Activated naive CD4-positive, alpha-beta T cell treated with Interleukin-2 at 50 U/mL for 16 hours (primary cell): ENCODE data around the gene BCAS1.
"Not testable (repeated sequence)": the region's sequence is repeated elsewhere in the genome, so short reads cannot be mapped to it uniquely, and the experiment has no call there.

Experiments
- DNase-seq: peaks from one replicate; pipeline ENCODE4 v3.0.0-alpha.2; 2020

BCAS1 gene

GRCh38 chr20:53980031-53980465 is 90.3 kb downstream of the BCAS1 start:
- no peak for DNase-seq

- DNase-seq: no peak
These were observed 91.9 kb downstream of the BCAS1 start for GRCh38 chr20:53978497-53978896.

GRCh38 chr20:53977391-53977790 is 93.0 kb downstream of the BCAS1 start:
- no peak for DNase-seq

- DNase-seq: no peak
These were observed 94.6 kb downstream of the BCAS1 start for GRCh38 chr20:53975761-53976160.

GRCh38 chr20:53974785-53975555 is 95.4 kb downstream of the BCAS1 start:
- no peak for DNase-seq

- DNase-seq: not testable (repeated sequence)
These were observed 96.5 kb downstream of the BCAS1 start for GRCh38 chr20:53973882-53974281.

GRCh38 chr20:53972179-53972578 is 98.2 kb downstream of the BCAS1 start:
- no peak for DNase-seq

GRCh38 chr20:53971096-53971683 is 99.2 kb downstream of the BCAS1 start:
- no peak for DNase-seq

GRCh38 chr20:53970232-53970631 is 100.2 kb downstream of the BCAS1 start:
- no peak for DNase-seq

- DNase-seq: no peak
These were observed 102.9 kb downstream of the BCAS1 start for GRCh38 chr20:53967527-53967926.

- no peak for DNase-seq
These were observed 103.5 kb downstream of the BCAS1 start for GRCh38 chr20:53966774-53967398.

- no peak for DNase-seq
These were observed 105.7 kb downstream of the BCAS1 start for GRCh38 chr20:53964501-53965253.

GRCh38 chr20:53964067-53964466 is 106.3 kb downstream of the BCAS1 start:
- DNase-seq: no peak

GRCh38 chr20:53963635-53964034 is 106.8 kb downstream of the BCAS1 start:
- no peak for DNase-seq

GRCh38 chr20:53962388-53962787 is 108.0 kb downstream of the BCAS1 start:
- no peak for DNase-seq

GRCh38 chr20:53961527-53961926 is 108.9 kb downstream of the BCAS1 start:
- DNase-seq: no peak

GRCh38 chr20:53960579-53961272 is 109.7 kb downstream of the BCAS1 start:
- no peak for DNase-seq

- DNase-seq: no peak
These were observed 110.3 kb downstream of the BCAS1 start for GRCh38 chr20:53959911-53960578.

GRCh38 chr20:53958260-53958659 is 112.1 kb downstream of the BCAS1 start:
- DNase-seq: no peak

GRCh38 chr20:53957451-53958172 is 112.8 kb downstream of the BCAS1 start:
- no peak for DNase-seq

GRCh38 chr20:53956013-53956715 is 114.2 kb downstream of the BCAS1 start:
- DNase-seq: no peak
